T-cell (primary cell): ENCODE data around the gene SPDYC. TPM values are rescaled to one million over a fixed set of nuclear protein-coding genes. Genes with fewer than 3 reads are reported as not detected.

Experiments
- ATAC-seq, 4 experiments: fragments of 200-7000 bp in 3 of 4; fragments of 150-1000 bp in 1 of 4; cut with Tn5 transposase; replicated peaks in 1 of 4; 1 replicate in 3 of 4; 2 replicates in 1 of 4; pipeline ENCODE4 v1.10.0; 2021; ENCODE audit warnings: moderate library complexity in 3 of 4, mild to moderate bottlenecking in 2 of 4, moderate number of reproducible peaks in 1 of 4
- CTCF ChIA-PET, 2 donors: fragments of 300-600 bp; sonication (Branson Sonifier 250); formaldehyde crosslinking; loops; one replicate each; lab custom pipeline; 2022; ENCODE audit warnings: antibody characterized with exemption in 2 of 2; lab: Charles Lee
- POLR2A ChIA-PET, 2 donors: fragments of 300-600 bp; sonication (Branson Sonifier 250); formaldehyde crosslinking; loops; one replicate each; lab custom pipeline; 2022; ENCODE audit warnings: antibody characterized with exemption in 2 of 2; lab: Charles Lee
- DNase-seq, 35 experiments: peaks; one replicate each; pipeline versions ENCODE4 v3.0.0 to v3.0.0-alpha.2; 2013 to 2023
- H3K27ac ChIP-seq: one replicate; pipeline ENCODE4 v1.5.1; 2013; ENCODE audit warnings: low read length
- H3K27me3 ChIP-seq, 2 experiments: replicated peaks in 1 of 2; 1 replicate in 1 of 2; 2 replicates in 1 of 2; pipeline versions ENCODE4 v1.6.1 to v1.7.0; 2013; ENCODE audit warnings: low read length in 1 of 2, mixed read lengths in 1 of 2; ENCODE audit not compliant: control insufficient read depth in 2 of 2, insufficient read depth in 2 of 2; ENCODE audit errors: extremely low read depth in 1 of 2
- H3K36me3 ChIP-seq, 2 donors: 1 replicate in 1 of 2; 2 replicates in 1 of 2; pipeline versions ENCODE4 v1.6.1 to v1.7.0; 2013; ENCODE audit warnings: low read length in 1 of 2; ENCODE audit not compliant: control insufficient read depth in 2 of 2, insufficient read depth in 1 of 2; ENCODE audit errors: extremely low read depth in 1 of 2
- H3K4me1 ChIP-seq, 2 experiments: 1 replicate in 1 of 2; 2 replicates in 1 of 2; pipeline versions ENCODE4 v1.6.1 to v1.7.0; 2013; ENCODE audit warnings: low read length in 2 of 2, mixed read lengths in 1 of 2; ENCODE audit not compliant: insufficient read depth in 2 of 2, control insufficient read depth in 1 of 2; ENCODE audit errors: extremely low read depth in 1 of 2
- H3K4me3 ChIP-seq, 2 donors: 1 replicate in 1 of 2; 2 replicates in 1 of 2; pipeline versions ENCODE4 v1.5.1 to v1.7.0; 2013; ENCODE audit warnings: mild to moderate bottlenecking in 2 of 2, low read length in 1 of 2, moderate library complexity in 1 of 2; ENCODE audit not compliant: control insufficient read depth in 1 of 2; ENCODE audit errors: extremely low read depth in 1 of 2
- H3K9me3 ChIP-seq: 2 replicates; pipeline ENCODE4 v1.7.0; 2013
- H3K27ac Mint-ChIP-seq, 2 donors: one replicate each; pipeline ENCODE4 v1.8.0; 2020 to 2021; ENCODE audit warnings: mild to moderate bottlenecking in 2 of 2, mixed read lengths in 2 of 2
- H3K27me3 Mint-ChIP-seq, 2 donors: one replicate each; pipeline ENCODE4 v1.8.0; 2021 to 2022; ENCODE audit warnings: mixed read lengths in 2 of 2
- H3K36me3 Mint-ChIP-seq: one replicate; pipeline ENCODE4 v1.8.0; 2021; ENCODE audit warnings: mixed read lengths
- H3K4me1 Mint-ChIP-seq, 3 donors: one replicate each; pipeline ENCODE4 v1.8.0; 2020 to 2022; ENCODE audit warnings: mixed read lengths in 3 of 3, mild to moderate bottlenecking in 1 of 3
- H3K4me3 Mint-ChIP-seq, 3 donors: one replicate each; pipeline ENCODE4 v1.8.0; 2020 to 2022; ENCODE audit warnings: mild to moderate bottlenecking in 3 of 3, mixed read lengths in 3 of 3, moderate library complexity in 3 of 3
- H3K9me3 Mint-ChIP-seq, 3 donors: one replicate each; pipeline ENCODE4 v1.8.0; 2020 to 2022; ENCODE audit warnings: mixed read lengths in 3 of 3
- WGBS: methylation state at CpG from one replicate; pipeline ENCODE4 v1.1.5; 2013; ENCODE audit warnings: missing lambda C conversion rate; ENCODE audit not compliant: insufficient coverage; 5-methylcytosine and 5-hydroxymethylcytosine counted together
- total RNA-seq, 35 experiments: library from RNA in 6 of 35; stranded (reverse) in 6 of 35; fragments of 120-200 nt in 1 of 35; gene quantifications; one replicate each; pipeline versions ENCODE4 v1.2.1 to v1.2.4 and lab custom pipeline; 2013 to 2026

SPDYC gene
- total RNA-seq, 5 donors from 2014 or later (not counting 1 experiment from before 2014, with no cell fraction given) = not detected

DNA sequence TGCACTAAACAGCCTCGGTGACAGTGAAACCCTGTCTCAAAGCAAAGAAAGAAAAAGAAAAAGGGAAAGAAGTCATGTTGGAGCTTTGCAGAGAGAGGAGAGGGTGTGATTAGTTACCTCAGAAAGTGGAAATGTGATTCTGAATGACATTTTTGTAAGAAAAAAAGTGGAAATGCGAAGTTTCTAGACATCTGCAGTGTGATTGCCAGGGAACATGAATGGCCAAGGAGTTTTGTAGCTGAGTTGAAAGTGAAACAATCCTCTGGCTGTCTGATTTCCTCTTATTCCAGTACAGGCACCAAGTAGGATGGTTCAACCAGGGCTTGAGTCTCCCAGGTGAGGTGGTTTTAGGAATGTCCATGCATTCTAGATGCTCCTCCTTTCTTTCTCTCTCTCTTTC is 17.9 kb upstream of the SPDYC start:
- CTCF ChIA-PET = no interaction called here
- no peak overlapping the region for H3K4me3 ChIP-seq
- no peak overlapping the region for H3K4me3 Mint-ChIP-seq

DNA sequence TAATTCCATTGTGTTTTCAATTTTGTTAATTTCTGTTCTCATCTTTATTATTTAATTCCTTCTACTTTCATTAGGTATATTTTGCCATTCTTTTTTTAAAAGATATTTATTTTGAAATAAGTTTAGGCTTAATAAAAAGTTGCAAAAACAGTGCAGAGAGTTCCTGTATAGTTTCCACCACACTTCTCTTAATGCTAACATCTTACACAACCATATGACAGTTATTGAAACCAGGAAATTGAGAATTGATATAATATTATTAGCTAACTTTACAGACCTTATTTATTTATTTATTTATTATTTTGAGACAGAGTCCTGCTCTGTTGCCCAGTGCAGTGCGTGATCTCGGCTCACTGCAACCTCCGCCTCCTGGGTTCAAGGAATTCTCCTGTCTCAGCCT is 13.8 kb upstream of the SPDYC start:
- no peaks in the 10 kb centered on the region for H3K9me3 Mint-ChIP-seq
- CTCF ChIA-PET = no interaction called here
- H3K9me3 ChIP-seq = no peaks in the 10 kb centered on the region
- POLR2A ChIA-PET = no interaction called here
- no peak overlapping the region for H3K27ac ChIP-seq
- H3K27me3 Mint-ChIP-seq = peaks cover 4 to 8% of the 10 kb centered on the region in 2 donors
- peaks cover 0 to 3% (median 0%) of the 10 kb centered on the region in 3 donors for H3K4me1 Mint-ChIP-seq
- no peaks in the 10 kb centered on the region for H3K36me3 ChIP-seq
- DNase-seq = no peak
- no peaks in the 10 kb centered on the region for H3K27me3 ChIP-seq
- no peak overlapping the region for H3K4me3 ChIP-seq
- H3K27ac Mint-ChIP-seq = no peak overlapping the region
- no peaks in the 10 kb centered on the region for H3K36me3 Mint-ChIP-seq
- H3K4me1 ChIP-seq = no peaks in the 10 kb centered on the region
- no peak for ATAC-seq
- H3K4me3 Mint-ChIP-seq = no peak overlapping the region
- WGBS = no CpG with 5 or more reads among the region's 3 CpGs

More for the DNA sequence above, 17.9 kb upstream of the SPDYC start:
- Mint-ChIP-seq H3K36me3 (no peaks in the 10 kb centered on the region), H3K27ac (peak overlapping the region in 1 of 2 donors; percentile 6), H3K4me1 (peaks cover 0 to 6% (median 0%) of the 10 kb centered on the region in 3 donors), H3K27me3 (peaks cover 0 to 3% of the 10 kb centered on the region in 2 donors), H3K9me3 (no peaks in the 10 kb centered on the region)
- DNase-seq = no peak
- 71% methylated on average over 2 of the region's 2 CpGs for WGBS
- no peaks in the 10 kb centered on the region for H3K36me3 ChIP-seq
- H3K9me3 ChIP-seq = no peaks in the 10 kb centered on the region
- POLR2A ChIA-PET = no interaction called here
- no peak overlapping the region for H3K27ac ChIP-seq
- no peaks in the 10 kb centered on the region for H3K4me1 ChIP-seq
- H3K27me3 ChIP-seq = peaks cover 0 to 4% of the 10 kb centered on the region in 2 experiments
- ATAC-seq = no peak

DNA sequence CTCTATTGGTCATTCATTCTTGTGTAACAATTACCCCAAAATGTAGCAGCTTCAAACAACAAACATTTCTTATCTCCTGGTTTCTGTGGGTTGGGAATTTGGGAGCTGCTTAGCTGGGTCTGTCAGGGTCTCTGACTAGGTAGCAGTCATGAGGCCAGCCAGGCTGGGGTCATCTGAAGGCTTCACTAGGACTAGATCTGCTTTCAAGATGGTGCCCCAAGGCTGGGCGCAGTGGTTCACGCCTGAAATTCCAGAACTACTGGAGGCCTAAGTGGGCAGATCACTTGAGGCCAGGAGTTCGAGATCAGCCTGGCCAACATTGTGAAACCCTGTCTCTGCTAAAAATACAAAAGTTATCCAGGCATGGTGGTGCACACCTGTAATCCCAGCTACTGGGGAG is 13.1 kb upstream of the SPDYC start:
- no peaks in the 10 kb centered on the region for H3K36me3 Mint-ChIP-seq
- H3K9me3 Mint-ChIP-seq = no peaks in the 10 kb centered on the region
- no peaks in the 10 kb centered on the region for H3K4me1 ChIP-seq
- H3K4me3 Mint-ChIP-seq = no peak overlapping the region
- no peak overlapping the region for H3K27ac Mint-ChIP-seq
- ChIA-PET CTCF (interaction anchor here in 1 of 2 donors (0.6 kb wide), 1 partner anchor 222 kb away, joined by 6 read pairs; no protein-coding TSS in a partner anchor), POLR2A (no interaction called here)
- no peaks in the 10 kb centered on the region for H3K4me1 Mint-ChIP-seq
- ATAC-seq = no peak
- H3K4me3 ChIP-seq = no peak overlapping the region
- no peak for DNase-seq
- H3K36me3 ChIP-seq = no peaks in the 10 kb centered on the region
- H3K9me3 ChIP-seq = no peaks in the 10 kb centered on the region
- no peaks in the 10 kb centered on the region for H3K27me3 ChIP-seq
- peaks cover 4 to 8% of the 10 kb centered on the region in 2 donors for H3K27me3 Mint-ChIP-seq
- WGBS = 80% methylated on average over 3 of the region's 3 CpGs
- H3K27ac ChIP-seq = no peak overlapping the region

DNA sequence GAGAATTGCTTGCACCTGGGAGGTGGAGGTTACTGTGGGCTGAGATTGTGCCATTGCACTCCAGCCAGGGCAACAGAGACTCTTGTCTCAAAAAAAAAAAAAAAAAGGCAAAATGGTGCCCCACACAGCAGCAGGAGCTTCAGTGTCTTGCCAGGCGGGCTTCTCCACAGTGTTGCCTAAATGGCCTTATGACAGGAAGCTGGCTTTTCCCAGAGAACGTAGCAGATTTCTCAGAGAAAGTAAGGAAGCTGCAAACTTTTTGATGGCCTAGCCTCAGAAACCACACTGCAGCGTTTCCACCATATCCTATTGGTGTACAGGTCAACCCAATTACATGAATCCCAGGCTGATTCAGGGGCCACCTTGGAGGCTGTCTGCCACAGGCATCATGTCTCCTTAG is 12.7 kb upstream of the SPDYC start:
- Mint-ChIP-seq H3K4me1 (no peaks in the 10 kb centered on the region), H3K4me3 (no peak overlapping the region), H3K9me3 (no peaks in the 10 kb centered on the region), H3K36me3 (no peaks in the 10 kb centered on the region), H3K27ac (no peak overlapping the region), H3K27me3 (peaks cover 4 to 8% of the 10 kb centered on the region in 2 donors)
- Histone ChIP-seq H3K4me3 (no peak overlapping the region), H3K27me3 (no peaks in the 10 kb centered on the region), H3K9me3 (no peaks in the 10 kb centered on the region), H3K36me3 (no peaks in the 10 kb centered on the region), H3K4me1 (no peaks in the 10 kb centered on the region), H3K27ac (no peak overlapping the region)
- ChIA-PET POLR2A (no interaction called here), CTCF (interaction anchor here (0.6 kb wide), 2 partner anchors 222 to 424 kb away, joined by 5 to 6 read pairs; no protein-coding TSS in a partner anchor)
- ATAC-seq (no peak), DNase-seq (no peak)
- WGBS = 52% methylated on average over 3 of the region's 3 CpGs

DNA sequence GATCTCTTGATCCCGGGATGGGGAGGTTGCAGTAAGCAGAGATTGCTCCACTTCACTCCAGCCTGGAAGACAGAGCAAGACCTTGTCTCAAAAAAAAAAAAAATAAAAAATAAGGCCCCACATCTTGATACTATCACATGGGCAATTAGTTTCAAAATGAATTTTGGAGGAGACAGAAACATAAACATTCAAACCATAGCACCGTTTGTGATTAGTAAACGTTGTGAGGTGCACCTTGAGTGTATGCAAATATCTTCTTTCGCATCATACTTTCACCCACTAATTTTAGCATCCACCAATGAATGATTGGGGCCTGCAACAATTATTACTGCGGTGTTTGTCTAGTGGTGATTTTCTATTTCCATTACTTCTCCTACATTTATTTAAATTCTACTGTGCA is 11.0 kb upstream of the SPDYC start:
- Histone ChIP-seq H3K36me3 (no peaks in the 10 kb centered on the region), H3K27me3 (no peaks in the 10 kb centered on the region), H3K27ac (no peak overlapping the region), H3K9me3 (no peaks in the 10 kb centered on the region), H3K4me1 (no peaks in the 10 kb centered on the region), H3K4me3 (no peak overlapping the region)
- POLR2A ChIA-PET = no interaction called here
- Mint-ChIP-seq H3K9me3 (no peaks in the 10 kb centered on the region), H3K4me3 (no peak overlapping the region), H3K27me3 (peaks cover 4% of the 10 kb centered on the region in 2 donors), H3K36me3 (no peaks in the 10 kb centered on the region), H3K27ac (no peak overlapping the region), H3K4me1 (no peaks in the 10 kb centered on the region)
- CTCF ChIA-PET = no interaction called here
- DNase-seq (no peak), ATAC-seq (no peak)
- no CpG with 5 or more reads among the region's 5 CpGs for WGBS

DNA sequence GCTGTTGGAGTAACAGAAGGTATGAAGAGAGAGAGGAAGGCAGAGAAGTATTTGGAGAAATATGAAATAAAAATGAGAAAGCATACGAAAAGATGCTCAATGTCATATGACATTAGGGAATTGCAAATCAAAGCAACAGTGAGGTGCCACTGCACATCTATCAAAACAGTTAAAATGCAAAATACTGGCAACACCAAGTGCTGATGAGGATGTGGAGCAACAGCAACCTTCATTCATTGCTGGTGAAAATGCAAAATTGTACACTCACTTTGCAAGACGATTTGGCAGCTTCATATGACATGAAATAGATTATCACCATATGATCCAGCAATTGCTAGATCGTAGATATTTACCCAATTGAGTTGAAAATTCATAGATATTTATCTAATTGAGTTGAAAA is 9.4 kb upstream of the SPDYC start:
- Histone ChIP-seq H3K4me1 (no peaks in the 10 kb centered on the region), H3K9me3 (no peaks in the 10 kb centered on the region), H3K27ac (no peak overlapping the region), H3K36me3 (no peaks in the 10 kb centered on the region), H3K27me3 (no peaks in the 10 kb centered on the region), H3K4me3 (no peak overlapping the region)
- Mint-ChIP-seq H3K4me3 (no peak overlapping the region), H3K4me1 (no peaks in the 10 kb centered on the region), H3K9me3 (no peaks in the 10 kb centered on the region), H3K27me3 (peaks cover 4% of the 10 kb centered on the region in 2 donors), H3K27ac (no peak overlapping the region), H3K36me3 (no peaks in the 10 kb centered on the region)
- DNase-seq = no peak
- ATAC-seq = no peak
- CTCF ChIA-PET = no interaction called here
- WGBS = no CpG with 5 or more reads among the region's 3 CpGs
- POLR2A ChIA-PET = no interaction called here
